ENCODE results near the gene TMEM87B.

GRCh38 chr2:112140899-112141625 lies 86.0 kb downstream of the TMEM87B start:
- TF ChIP-seq CTCF (IDR thresholded peaks at IDR 0.05 in 8 of 11, conservative IDR thresholded peaks at IDR 0.05 in 3 of 11) (no peak), POLR2AphosphoS5 (IDR thresholded peaks at IDR 0.05) (no peak)
